Diencephalon (tissue), 1 donor: ENCODE measurements around the gene CENPL. TPM values are rescaled to one million over a fixed set of nuclear protein-coding genes. Genes with fewer than 3 reads are reported as not detected.

Source experiments
- small RNA-seq: library from RNA; depleted of rRNA; stranded (forward); fragments of <200 nt; gene quantifications from one replicate; pipeline ENCODE3, GENCODE V24; 2014
- total RNA-seq: library from RNA; depleted of rRNA; stranded (reverse); fragments of >200 nt; gene quantifications from one replicate; pipeline ENCODE4 v1.2.3, GENCODE V29; 2014

The CENPL gene
- 16.8 TPM for total RNA-seq

GRCh38 chr1:173824315-173825081, at the start of gene CENPL, which contains the start of gene DARS2:
Gene CENPL (minus strand): TSS chr1:173824883. CDS start chr1:173811299, 13,584 bp downstream.
Gene DARS2 (plus strand): TSS chr1:173824673. CDS start chr1:173825230, 557 bp downstream.

GRCh38 chr1:173868266-173869020, 43.8 kb upstream of the CENPL start, which contains the start of gene ZBTB37:
Gene ZBTB37 (plus strand): TSS chr1:173868380. CDS start chr1:173870226, 1,846 bp downstream.

GRCh38 chr1:173867753-173868265, 43.1 kb upstream of the CENPL start, which contains the start of gene GAS5:
Gene GAS5 (minus strand): TSS chr1:173867989.

Small RNAs within 50 kb of the gene (small RNA-seq; reads per million reads assigned to genes)
- not detected for gene RF00019

Other genes with a start within 250 kb of the CENPL start
- gene SLC9C2, start 221.8 kb downstream of the CENPL start, total RNA-seq = 4.8 TPM
- gene TEX50, start 189.5 kb downstream of the CENPL start, total RNA-seq = not detected
- gene ANKRD45, start 155.0 kb downstream of the CENPL start, total RNA-seq = 20.3 TPM
- 30.9 TPM for gene KLHL20, start 109.9 kb downstream of the CENPL start, total RNA-seq
- 19.8 TPM for gene DARS2, start 210 bp downstream of the CENPL start, total RNA-seq
- 398 TPM for gene GAS5, start 43.1 kb upstream of the CENPL start, total RNA-seq
- gene ZBTB37, start 43.5 kb upstream of the CENPL start, total RNA-seq = 39.2 TPM
- gene SERPINC1, start 92.4 kb upstream of the CENPL start, total RNA-seq = not detected
- gene RC3H1, start 197.5 kb upstream of the CENPL start, total RNA-seq = 33.4 TPM